H9 (cell line): ENCODE data around the gene SH3RF2. TPM values are rescaled to one million over a fixed set of nuclear protein-coding genes. Genes with fewer than 3 reads are reported as not detected.

Experiments
- DNase-seq: peaks from one replicate; pipeline ENCODE4 v3.0.0-alpha.2; 2017
- H2AFZ ChIP-seq: one replicate; pipeline ENCODE4 v1.6.1; 2013; ENCODE audit warnings: mild to moderate bottlenecking, low read length, control low read depth, moderate library complexity
- H2AK5ac ChIP-seq: 2 replicates; pipeline ENCODE4 v1.6.1; 2013; ENCODE audit warnings: low read length, control low read depth, mixed read lengths; ENCODE audit not compliant: insufficient read length
- H2BK120ac ChIP-seq: one replicate; pipeline ENCODE4 v1.6.1; 2013; ENCODE audit warnings: low read depth, mild to moderate bottlenecking, low read length, control low read depth, inconsistent platforms; ENCODE audit not compliant: poor library complexity, severe bottlenecking
- H2BK12ac ChIP-seq: 2 replicates; pipeline ENCODE4 v1.6.1; 2013; ENCODE audit warnings: low read length, control low read depth, mixed read lengths, low read depth; ENCODE audit not compliant: insufficient read length
- H2BK15ac ChIP-seq: 2 replicates; pipeline ENCODE4 v1.6.1; 2013; ENCODE audit warnings: low read depth, low read length, control low read depth
- H2BK20ac ChIP-seq: one replicate; pipeline ENCODE4 v1.6.1; 2013; ENCODE audit warnings: low read depth, mild to moderate bottlenecking, low read length, control low read depth, inconsistent platforms; ENCODE audit not compliant: poor library complexity, severe bottlenecking
- H2BK5ac ChIP-seq: 2 replicates; pipeline ENCODE4 v1.6.1; 2013; ENCODE audit warnings: low read length, control low read depth, mixed read lengths; ENCODE audit not compliant: insufficient read length
- H3K14ac ChIP-seq: 2 replicates; pipeline ENCODE4 v1.6.1; 2013; ENCODE audit warnings: low read length, control low read depth; ENCODE audit not compliant: insufficient read depth
- H3K18ac ChIP-seq: 2 replicates; pipeline ENCODE4 v1.6.1; 2013; ENCODE audit warnings: low read depth, mild to moderate bottlenecking, mixed read lengths, low read length, control low read depth; ENCODE audit not compliant: insufficient read length
- H3K23ac ChIP-seq: 2 replicates; pipeline ENCODE4 v1.6.1; 2013; ENCODE audit warnings: low read length, control low read depth, mixed read lengths, low read depth; ENCODE audit not compliant: insufficient read length
- H3K23me2 ChIP-seq: 2 replicates; pipeline ENCODE4 v1.6.1; 2013; ENCODE audit warnings: low read depth, mild to moderate bottlenecking, mixed read lengths, low read length, control low read depth; ENCODE audit not compliant: insufficient read length, poor library complexity, severe bottlenecking
- H3K27ac ChIP-seq: 2 replicates; pipeline ENCODE4 v1.5.1; 2013; ENCODE audit warnings: low read length, control low read depth, mixed read lengths, low read depth; ENCODE audit not compliant: insufficient read length
- H3K27me3 ChIP-seq: 2 replicates; pipeline ENCODE4 v1.6.1; 2013; ENCODE audit warnings: low read length, control low read depth, inconsistent platforms; ENCODE audit not compliant: insufficient read depth
- H3K4ac ChIP-seq: 2 replicates; pipeline ENCODE4 v1.6.1; 2013; ENCODE audit warnings: low read depth, mild to moderate bottlenecking, control low read depth, inconsistent platforms, low read length, moderate library complexity
- H3K4me1 ChIP-seq: 2 replicates; pipeline ENCODE4 v1.6.1; 2013; ENCODE audit warnings: low read length, control low read depth, inconsistent platforms; ENCODE audit not compliant: insufficient read depth
- H3K4me2 ChIP-seq: 2 replicates; pipeline ENCODE4 v1.6.1; 2013; ENCODE audit warnings: low read length, control low read depth, mixed read lengths; ENCODE audit not compliant: insufficient read length, insufficient read depth
- H3K56ac ChIP-seq: 2 replicates; pipeline ENCODE4 v1.6.1; 2013; ENCODE audit warnings: low read depth, mild to moderate bottlenecking, mixed read lengths, low read length, control low read depth; ENCODE audit not compliant: insufficient read length
- H3K79me1 ChIP-seq: 2 replicates; pipeline ENCODE4 v1.6.1; 2013; ENCODE audit warnings: low read depth, mild to moderate bottlenecking, moderate library complexity, low read length, control low read depth, inconsistent platforms; ENCODE audit not compliant: insufficient read depth, poor library complexity, severe bottlenecking
- H3K79me2 ChIP-seq: 2 replicates; pipeline ENCODE4 v1.6.1; 2013; ENCODE audit warnings: low read length, control low read depth, inconsistent platforms; ENCODE audit not compliant: insufficient read depth
- H3K9ac ChIP-seq: 2 replicates; pipeline ENCODE4 v1.6.1; 2013; ENCODE audit warnings: low read length, control low read depth, mixed read lengths; ENCODE audit not compliant: insufficient read length; ENCODE audit errors: extremely low read depth
- H3K9me3 ChIP-seq: one replicate; pipeline ENCODE4 v1.6.1; 2013; ENCODE audit warnings: low read depth, low read length, inconsistent platforms; ENCODE audit not compliant: control insufficient read depth
- H3T11ph ChIP-seq: one replicate; pipeline ENCODE4 v1.6.1; 2013; ENCODE audit warnings: mild to moderate bottlenecking, low read length, control low read depth, inconsistent platforms
- H4K20me1 ChIP-seq: one replicate; pipeline ENCODE4 v1.6.1; 2013; ENCODE audit not compliant: control insufficient read depth, insufficient read length, insufficient read depth
- H4K5ac ChIP-seq: 2 replicates; pipeline ENCODE4 v1.6.1; 2013; ENCODE audit warnings: low read depth, mild to moderate bottlenecking, mixed read lengths, low read length, control low read depth; ENCODE audit not compliant: insufficient read length
- H4K8ac ChIP-seq: replicated peaks from 2 replicates; pipeline ENCODE4 v1.6.1; 2013; ENCODE audit warnings: low read length, control low read depth, mixed read lengths, low read depth; ENCODE audit not compliant: insufficient read length
- H4K91ac ChIP-seq: 2 replicates; pipeline ENCODE4 v1.6.1; 2013; ENCODE audit warnings: low read depth, mild to moderate bottlenecking, moderate library complexity, mixed read lengths, low read length, control low read depth; ENCODE audit not compliant: insufficient read length
- H3K27ac Mint-ChIP-seq, 3 experiments: 2 replicates in 2 of 3; 3 replicates in 1 of 3; pipeline ENCODE4 v1.8.0; 2020 to 2021; ENCODE audit warnings: mixed read lengths in 3 of 3, mild to moderate bottlenecking in 1 of 3, moderate library complexity in 1 of 3
- H3K27me3 Mint-ChIP-seq: 2 replicates; pipeline ENCODE4 v1.8.0; 2021; ENCODE audit warnings: low read depth, mild to moderate bottlenecking, moderate library complexity, mixed read lengths
- H3K36me3 Mint-ChIP-seq, 3 experiments: 2 replicates in 2 of 3; 3 replicates in 1 of 3; pipeline ENCODE4 v1.8.0; 2020 to 2021; ENCODE audit warnings: low read depth in 3 of 3, mixed read lengths in 3 of 3; ENCODE audit not compliant: insufficient read depth in 1 of 3
- H3K4me1 Mint-ChIP-seq, 2 experiments: 2 replicates each; pipeline ENCODE4 v1.8.0; 2020; ENCODE audit warnings: mixed read lengths in 2 of 2
- H3K4me3 Mint-ChIP-seq, 2 experiments: 2 replicates in 1 of 2; 3 replicates in 1 of 2; pipeline ENCODE4 v1.8.0; 2020 to 2021; ENCODE audit warnings: mild to moderate bottlenecking in 2 of 2, mixed read lengths in 2 of 2, moderate library complexity in 1 of 2
- H3K9me3 Mint-ChIP-seq, 2 experiments: 2 replicates in 1 of 2; 3 replicates in 1 of 2; pipeline ENCODE4 v1.8.0; 2020; ENCODE audit warnings: mild to moderate bottlenecking in 2 of 2, mixed read lengths in 2 of 2, moderate library complexity in 1 of 2
- WGBS: extraction: QIAGEN DNeasy Blood & Tissue Kit; methylation state at CpG from one replicate; pipeline ENCODE4 v1.1.7; 2013; ENCODE audit warnings: missing lambda C conversion rate, low lambda C conversion rate, mixed read lengths; ENCODE audit not compliant: insufficient read length; ENCODE audit errors: extremely low coverage; 5-methylcytosine and 5-hydroxymethylcytosine counted together
- total RNA-seq: library from RNA; stranded (reverse); gene quantifications from 2 replicates; pipeline ENCODE4 v1.2.1, GENCODE V29; 2021
- TF ChIP-seq, protein P1 (sequence below): fragments of 200-600 bp; sonication (generic); conservative IDR thresholded peaks from 3 replicates; pipeline ENCODE4 v1.8.0; 2021; ENCODE audit warnings: antibody characterized with exemption, mild to moderate bottlenecking

Gene SH3RF2
- total RNA-seq, 1 experiment from 2014 or later: 0.66 TPM

DNA sequence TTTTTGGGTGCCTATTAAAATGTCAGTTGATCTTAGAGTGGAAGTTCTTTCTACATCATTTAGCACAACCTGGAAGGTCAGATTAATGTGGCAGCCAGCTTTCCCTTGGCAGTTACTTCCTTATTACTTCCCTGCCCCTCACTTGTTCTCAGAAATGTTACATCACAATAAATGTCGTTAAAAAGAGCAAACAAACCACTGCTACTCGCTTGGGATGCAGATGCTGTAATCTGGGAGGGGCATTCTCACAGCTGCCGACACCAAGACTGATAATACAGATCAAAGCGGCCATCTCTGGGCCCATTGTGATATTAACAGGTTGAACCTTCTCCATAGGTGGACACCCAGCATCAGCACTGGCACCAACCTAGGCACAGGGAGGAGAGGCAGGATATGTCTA, 139.7 kb downstream of the SH3RF2 start:
- H3T11ph ChIP-seq: no peak overlapping the region
- no peaks in the 10 kb centered on the region for H3K79me2 ChIP-seq
- Mint-ChIP-seq H3K27ac (peak overlapping the region in 1 of 3 experiments; percentile 6; a peak in 2 of 7 replicates), H3K27me3 (peaks cover 23% of the 10 kb centered on the region), H3K4me1 (peaks cover 74 to 77% of the 10 kb centered on the region in 2 experiments), H3K4me3 (peak overlapping the region in 1 of 2 experiments; percentile 28; a peak in 3 of 5 replicates), H3K9me3 (no peaks in the 10 kb centered on the region; a peak in 2 of 5 replicates), H3K36me3 (no peaks in the 10 kb centered on the region; a peak in 1 of 7 replicates)
- H2AK5ac ChIP-seq: no peak overlapping the region
- H4K5ac ChIP-seq: no peak overlapping the region
- no peak overlapping the region for H3K9ac ChIP-seq
- no peaks in the 10 kb centered on the region for H3K9me3 ChIP-seq
- H3K79me1 ChIP-seq: no peaks in the 10 kb centered on the region
- no CpG with 5 or more reads among the region's 4 CpGs for WGBS
- peak overlapping the region; percentile 33 for H3K4me2 ChIP-seq
- H3K23me2 ChIP-seq: no peaks in the 10 kb centered on the region
- no peak overlapping the region for H2BK15ac ChIP-seq
- H3K27ac ChIP-seq: no peak overlapping the region
- no peak overlapping the region for H4K91ac ChIP-seq
- peak; percentile 50 for DNase-seq
- no peak overlapping the region for H2AFZ ChIP-seq
- H2BK5ac ChIP-seq: no peak overlapping the region
- H3K27me3 ChIP-seq: no peaks in the 10 kb centered on the region; the same call in 1 of the 2 replicates
- no peak overlapping the region for H3K14ac ChIP-seq
- no peak overlapping the region for H3K4ac ChIP-seq
- no peak overlapping the region for H2BK120ac ChIP-seq
- no peak overlapping the region for H3K23ac ChIP-seq
- no peak overlapping the region for H3K56ac ChIP-seq
- no peak overlapping the region for H4K8ac ChIP-seq
- H4K20me1 ChIP-seq: no peaks in the 10 kb centered on the region
- no peak overlapping the region for H2BK20ac ChIP-seq
- TF ChIP-seq, protein P1, sequence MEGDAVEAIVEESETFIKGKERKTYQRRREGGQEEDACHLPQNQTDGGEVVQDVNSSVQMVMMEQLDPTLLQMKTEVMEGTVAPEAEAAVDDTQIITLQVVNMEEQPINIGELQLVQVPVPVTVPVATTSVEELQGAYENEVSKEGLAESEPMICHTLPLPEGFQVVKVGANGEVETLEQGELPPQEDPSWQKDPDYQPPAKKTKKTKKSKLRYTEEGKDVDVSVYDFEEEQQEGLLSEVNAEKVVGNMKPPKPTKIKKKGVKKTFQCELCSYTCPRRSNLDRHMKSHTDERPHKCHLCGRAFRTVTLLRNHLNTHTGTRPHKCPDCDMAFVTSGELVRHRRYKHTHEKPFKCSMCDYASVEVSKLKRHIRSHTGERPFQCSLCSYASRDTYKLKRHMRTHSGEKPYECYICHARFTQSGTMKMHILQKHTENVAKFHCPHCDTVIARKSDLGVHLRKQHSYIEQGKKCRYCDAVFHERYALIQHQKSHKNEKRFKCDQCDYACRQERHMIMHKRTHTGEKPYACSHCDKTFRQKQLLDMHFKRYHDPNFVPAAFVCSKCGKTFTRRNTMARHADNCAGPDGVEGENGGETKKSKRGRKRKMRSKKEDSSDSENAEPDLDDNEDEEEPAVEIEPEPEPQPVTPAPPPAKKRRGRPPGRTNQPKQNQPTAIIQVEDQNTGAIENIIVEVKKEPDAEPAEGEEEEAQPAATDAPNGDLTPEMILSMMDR: no peak
- peaks cover 24% of the 10 kb centered on the region; the same call in 1 of the 2 replicates for H3K4me1 ChIP-seq
- no peak overlapping the region for H3K18ac ChIP-seq
- no peak overlapping the region for H2BK12ac ChIP-seq
